ENCODE results near the gene MUL1.

DNA sequence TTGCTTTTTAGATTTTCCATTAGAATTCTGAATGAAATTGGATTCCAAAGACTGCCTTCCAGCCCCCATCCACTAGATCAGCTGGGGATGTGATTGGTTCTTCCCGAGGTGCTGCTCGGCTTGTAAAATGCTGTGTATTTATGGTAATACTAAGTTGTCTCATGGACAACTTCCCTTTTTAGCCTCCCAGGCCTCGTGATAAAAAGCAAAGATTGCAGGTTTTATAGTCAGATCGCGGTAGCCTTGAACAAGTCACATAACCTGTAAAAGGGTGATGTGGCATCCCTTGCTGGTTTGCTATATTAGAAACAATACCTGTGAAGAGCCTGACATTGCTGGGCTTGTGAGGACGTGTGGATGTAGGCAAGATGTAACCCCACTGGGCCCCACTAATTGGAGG lies 10.4 kb downstream of the MUL1 start:
- no peak for TF ChIP-seq EZH2 (IDR thresholded peaks at IDR 0.05; ENCODE audit: insufficient read depth, poor library complexity, severe bottlenecking)
- TF ChIP-seq EZH2phosphoT487 (IDR thresholded peaks at IDR 0.05; ENCODE audit: insufficient read depth, low read depth): no peak

Data from GM23248 (cell line).